Lower leg skin (tissue), 3 donors: Measurements from ENCODE around the gene ELF3.
"Not testable (repeated sequence)": the region's sequence is repeated elsewhere in the genome, so short reads cannot be mapped to it uniquely, and the experiment has no call there.

Source experiments
- CTCF ChIP-seq, 3 donors: fragments of 450-650 bp; IDR thresholded peaks; one replicate each; pipeline ENCODE4 v1.5.1; 2016; ENCODE audit warnings: antibody characterized with exemption in 3 of 3, mild to moderate bottlenecking in 3 of 3, moderate library complexity in 2 of 3
- POLR2A ChIP-seq, 2 donors: fragments of 450-650 bp; IDR thresholded peaks; one replicate each; pipeline ENCODE4 v1.6.1; 2016 to 2017; ENCODE audit warnings: antibody characterized with exemption in 2 of 2, mild to moderate bottlenecking in 1 of 2, moderate library complexity in 1 of 2

GRCh38 chr1:202061787-202062186 lies 51.4 kb downstream of the ELF3 start:
- TF ChIP-seq CTCF, POLR2A (IDR thresholded peaks at IDR 0.05): not testable (repeated sequence)
